GDM1 (cell line): ENCODE results near the gene CHRNA1.

Source experiments
- DNase-seq: peaks from one replicate; lab custom pipeline; 2025; lab: John Stamatoyannopoulos, UW

Gene CHRNA1

DNA sequence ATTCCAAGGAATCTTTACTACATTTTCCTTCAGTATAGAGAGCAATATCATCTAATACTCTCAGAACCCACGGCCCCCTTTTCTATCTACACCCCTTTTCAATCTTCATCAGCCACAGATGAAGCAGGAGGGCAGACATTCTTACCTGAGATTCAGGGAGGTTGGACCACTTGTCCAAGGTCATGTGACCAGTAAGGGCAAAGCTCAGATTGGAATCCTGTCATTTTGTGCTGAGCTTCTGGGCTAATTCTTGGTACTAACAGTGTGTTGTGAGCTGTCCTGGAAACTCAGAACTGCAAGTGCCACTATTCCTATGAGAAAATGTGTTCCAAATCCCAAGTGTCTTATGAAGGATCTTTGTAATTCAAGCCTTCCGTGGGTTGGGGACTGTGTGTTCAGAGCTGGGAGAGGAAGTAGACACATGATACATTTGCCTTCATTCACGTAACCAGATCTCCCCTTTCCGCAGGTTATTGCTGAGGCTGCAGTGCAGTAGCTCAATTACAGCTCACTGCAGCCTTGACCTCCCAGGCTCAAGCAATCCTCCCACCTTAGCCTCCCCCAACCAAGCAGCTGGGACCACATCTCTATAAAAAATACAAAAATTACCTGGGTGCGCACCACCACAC lies 3.3 kb downstream of the CHRNA1 start:
- no peak for DNase-seq

DNA sequence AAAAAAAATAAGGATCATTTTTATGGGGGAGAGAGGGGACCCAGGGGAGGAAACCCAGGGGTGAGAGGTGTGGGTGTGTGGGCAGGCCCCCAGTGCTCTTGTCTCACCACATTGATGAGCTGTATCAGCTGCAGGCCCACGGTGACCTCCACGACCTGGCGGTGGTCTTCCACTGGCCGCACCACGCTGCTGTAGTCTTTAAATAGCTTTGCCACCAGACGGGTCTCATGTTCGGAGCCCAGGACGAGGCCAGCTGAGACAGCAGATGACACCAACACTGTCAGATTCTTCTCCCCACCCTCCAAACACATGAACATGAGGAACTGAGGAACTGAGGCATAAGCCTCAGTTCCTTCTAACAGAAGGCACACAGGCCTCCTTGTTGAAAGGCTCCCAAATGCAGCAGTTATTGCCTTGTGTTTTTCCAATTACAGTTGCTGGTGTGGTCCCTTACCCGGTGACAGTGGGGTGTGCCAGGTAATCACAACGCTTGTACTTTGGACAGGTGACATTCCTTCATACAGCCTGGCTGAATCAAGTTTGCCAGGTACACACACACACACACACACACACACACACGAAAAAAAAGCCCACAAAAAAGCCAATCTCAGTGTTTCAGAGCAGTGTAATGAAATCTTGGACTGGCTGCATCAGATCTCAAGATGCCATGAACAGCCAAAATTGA lies 4.7 kb downstream of the CHRNA1 start:
- DNase-seq: no peak

DNA sequence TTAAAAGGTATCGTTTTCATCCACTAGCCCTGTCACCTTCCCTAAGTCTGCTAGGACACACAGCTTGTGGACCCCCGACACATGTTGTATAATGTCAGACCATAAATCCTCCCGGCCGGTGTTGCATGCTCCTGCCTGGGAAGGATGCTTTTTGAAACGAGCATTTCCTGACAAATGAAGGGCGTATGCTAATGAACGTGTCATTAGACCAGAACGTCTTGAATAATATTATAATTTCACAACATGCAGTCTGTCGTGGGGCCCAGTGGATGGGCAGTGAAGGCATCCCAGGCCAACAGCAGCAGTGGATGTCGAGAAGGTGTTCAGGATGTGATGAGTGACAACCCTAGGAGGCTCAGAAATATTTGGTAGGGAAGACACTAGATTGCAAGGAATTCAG lies 7.5 kb downstream of the CHRNA1 start:
- DNase-seq: no peak

DNA sequence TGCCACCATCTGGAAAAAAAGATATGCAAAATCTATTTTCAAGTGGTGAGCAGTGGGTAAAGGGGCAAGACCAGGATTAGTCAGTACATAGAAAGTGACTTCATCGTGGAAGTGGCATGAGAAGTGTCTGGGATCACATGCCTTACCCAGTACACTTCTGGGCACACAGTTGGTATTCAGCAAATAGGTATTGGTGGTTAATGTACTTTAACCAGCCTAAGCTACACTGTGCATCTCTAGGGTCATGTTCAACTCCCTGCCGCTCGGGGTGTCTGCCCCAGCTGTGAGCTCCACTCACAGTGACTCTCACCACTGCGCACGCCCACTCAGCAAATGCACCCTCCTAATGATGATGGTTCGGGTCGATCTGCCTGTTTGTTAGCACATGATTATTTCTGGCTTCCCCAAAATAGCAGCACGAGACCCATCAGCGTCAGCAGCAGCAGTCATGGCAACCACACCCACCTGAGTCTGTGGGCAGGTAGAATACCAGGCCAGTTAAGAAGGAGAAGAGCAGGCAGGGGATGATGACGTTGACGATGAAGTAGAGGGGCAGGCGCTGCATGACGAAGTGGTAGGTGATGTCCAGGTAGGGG lies 11.1 kb downstream of the CHRNA1 start:
- DNase-seq: no peak

DNA sequence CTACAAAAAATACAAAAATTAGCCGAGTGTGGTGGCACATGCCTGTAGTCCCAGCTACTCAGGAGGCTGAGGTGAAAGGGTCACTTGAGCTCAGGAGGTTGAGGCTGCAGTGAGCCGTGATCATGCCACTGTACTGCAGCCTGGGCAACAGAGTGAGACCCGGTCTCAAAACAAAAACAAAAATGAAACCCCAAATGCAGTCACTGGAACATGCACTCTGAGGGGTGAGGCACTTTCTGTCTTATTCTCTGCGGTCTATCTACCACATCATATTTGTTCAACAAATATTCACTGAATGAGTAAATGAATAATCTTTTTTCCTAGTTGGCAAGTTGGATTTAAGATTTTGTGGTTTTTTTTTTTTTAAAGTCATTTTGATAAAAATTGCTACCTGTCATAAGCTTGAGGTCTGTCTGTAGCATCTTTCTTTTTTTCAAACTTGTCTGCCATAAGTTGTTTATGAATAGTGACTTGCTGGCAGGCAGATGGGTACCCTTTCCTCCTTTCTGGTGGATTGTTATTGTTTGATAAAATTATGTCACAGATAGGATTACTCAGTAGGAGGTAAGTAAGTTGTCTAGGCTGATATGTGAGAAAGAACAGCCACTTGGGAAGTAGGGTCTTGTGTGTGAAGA lies 11.8 kb downstream of the CHRNA1 start:
- no peak for DNase-seq

- DNase-seq: no peak
Measured at GRCh38 chr2:174750923-174751441, 13.3 kb downstream of the CHRNA1 start.

- DNase-seq: no peak
Measured at GRCh38 chr2:174749793-174750192, 14.5 kb downstream of the CHRNA1 start.

DNA sequence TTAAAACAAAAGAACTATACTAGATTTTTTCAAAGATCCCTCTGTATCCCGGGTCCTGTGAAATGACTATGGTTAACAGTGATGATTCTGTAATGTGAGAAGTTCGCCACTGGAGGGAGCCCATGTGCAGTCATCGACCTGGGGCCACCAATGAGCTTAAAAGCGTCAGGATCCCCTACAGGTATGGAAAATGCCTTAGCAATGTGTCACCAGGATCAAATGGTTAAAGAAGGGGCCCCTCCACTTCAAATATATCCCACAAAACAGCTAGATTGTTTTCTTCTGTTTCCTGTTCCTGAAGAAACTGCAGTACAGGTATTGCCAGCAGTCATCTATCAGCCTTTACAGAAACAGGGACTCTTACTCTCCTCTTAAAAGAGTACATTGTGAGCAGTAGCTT lies 15.3 kb downstream of the CHRNA1 start:
- DNase-seq: peak; percentile 7

DNA sequence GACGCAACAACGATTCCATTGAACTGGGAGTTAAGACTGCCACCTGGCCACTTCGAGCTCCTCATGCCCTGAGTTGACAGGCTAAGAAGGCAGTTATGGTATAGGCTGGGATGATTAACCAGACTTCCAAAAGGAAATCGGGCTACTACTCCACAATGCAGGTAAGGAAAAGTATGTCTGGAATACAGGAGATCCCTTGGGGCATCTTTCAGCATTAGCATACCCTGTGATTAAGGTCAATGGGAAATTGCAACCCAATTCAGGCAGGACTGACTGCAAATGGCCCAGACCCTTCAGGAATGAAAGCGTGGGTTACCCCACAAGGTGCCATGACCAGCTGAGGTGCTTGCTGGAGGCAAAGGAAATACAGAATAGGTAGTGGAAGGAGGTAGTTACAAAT lies 19.1 kb downstream of the CHRNA1 start:
- no peak for DNase-seq

DNA sequence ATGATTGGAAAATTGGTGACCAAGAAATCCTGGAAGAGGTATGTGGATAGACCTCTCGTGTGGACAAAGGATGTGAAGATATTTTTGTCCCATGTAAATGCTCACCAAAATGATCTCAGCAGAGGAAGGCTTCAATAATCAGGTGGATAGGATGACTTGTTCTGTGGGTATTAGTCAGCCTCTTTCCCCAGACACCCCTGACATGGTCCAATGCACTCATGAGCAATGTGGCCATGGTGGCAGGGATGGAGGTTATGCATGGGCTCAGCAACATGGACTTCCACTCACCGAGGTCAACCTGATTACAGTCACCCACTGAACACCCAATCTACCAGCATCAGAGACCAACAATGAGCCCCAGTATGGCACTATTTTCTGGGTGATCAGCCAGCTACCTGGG lies 20.2 kb downstream of the CHRNA1 start:
- DNase-seq: no peak

DNA sequence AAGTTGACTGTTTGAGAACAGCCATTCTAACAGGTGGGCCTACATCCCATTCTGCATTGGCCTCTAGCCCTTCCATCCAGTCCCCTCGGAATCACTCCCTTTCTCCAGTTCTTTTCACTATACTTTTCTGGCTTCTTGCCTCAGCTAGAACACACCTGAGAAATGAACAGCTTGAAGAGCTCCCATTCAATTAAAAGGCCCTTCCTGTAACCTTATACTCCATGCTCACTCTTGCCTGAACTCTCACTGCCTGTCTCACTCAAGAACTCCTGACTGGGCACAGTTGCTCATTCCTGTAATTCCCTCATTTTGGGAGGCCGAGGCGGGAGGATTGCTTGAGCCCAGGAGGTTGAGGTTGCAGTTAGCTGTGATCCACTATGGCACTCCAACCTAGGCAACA lies 23.6 kb downstream of the CHRNA1 start:
- DNase-seq: no peak

GRCh38 chr2:174738841-174739240 lies 25.4 kb downstream of the CHRNA1 start:
- DNase-seq: no peak

- DNase-seq: no peak
Measured at GRCh38 chr2:174731546-174731945, 32.7 kb downstream of the CHRNA1 start.

GRCh38 chr2:174730698-174731018 lies 33.6 kb downstream of the CHRNA1 start:
- no peak for DNase-seq

- no peak for DNase-seq
Measured at GRCh38 chr2:174729797-174730697, 34.2 kb downstream of the CHRNA1 start.

DNA sequence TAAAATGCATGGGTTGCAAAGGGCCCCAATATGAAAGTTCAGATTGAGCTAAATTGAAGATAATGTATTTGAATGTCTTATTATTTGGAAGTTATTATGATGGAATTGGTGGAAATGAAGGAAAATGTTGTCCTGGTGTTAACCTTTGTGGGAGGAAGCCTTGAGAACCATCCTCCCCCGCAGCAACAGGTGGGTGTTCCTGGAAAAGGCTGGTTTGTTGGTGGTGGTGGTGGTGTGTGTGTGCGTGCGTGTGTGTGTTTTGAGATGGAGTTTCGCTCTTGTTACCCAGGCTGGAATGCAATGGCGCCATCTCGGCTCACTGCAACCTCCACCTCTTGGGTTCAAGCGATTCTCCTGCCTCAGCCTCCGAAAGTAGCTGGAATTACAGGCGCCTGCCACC lies 36.2 kb downstream of the CHRNA1 start:
- DNase-seq: no peak

GRCh38 chr2:174726212-174726611 lies 38.1 kb downstream of the CHRNA1 start:
- DNase-seq: no peak

DNA sequence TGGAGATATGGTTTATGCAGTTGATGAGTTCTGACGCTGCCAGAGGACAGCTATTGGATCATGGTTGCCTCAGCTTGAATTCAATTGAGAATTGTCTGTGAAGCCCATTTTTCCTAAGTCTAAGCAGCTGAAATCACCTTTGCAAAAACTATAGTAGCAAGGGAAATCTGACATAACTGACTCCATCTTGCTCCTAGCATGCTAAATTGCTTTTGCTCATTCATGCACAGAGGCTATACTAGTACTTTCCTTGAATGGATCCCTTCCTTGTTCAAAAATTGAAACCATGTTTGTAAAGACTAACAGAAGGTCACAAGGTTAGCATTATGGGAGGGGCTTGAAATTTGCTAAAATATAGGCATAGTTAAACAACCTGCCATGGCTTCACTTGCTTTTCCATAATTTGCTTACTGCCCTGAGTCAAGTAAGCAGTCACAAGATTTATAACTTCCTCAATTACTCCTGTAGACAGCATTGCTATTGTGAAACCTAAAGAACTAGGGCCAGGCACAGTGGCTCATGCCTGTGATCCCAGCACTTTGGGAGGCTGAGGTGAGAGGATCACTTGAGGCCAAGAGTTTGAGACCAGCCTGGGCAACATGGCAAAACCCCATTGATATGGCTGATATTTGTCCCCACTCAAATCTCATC lies 41.2 kb downstream of the CHRNA1 start:
- DNase-seq: no peak

DNA sequence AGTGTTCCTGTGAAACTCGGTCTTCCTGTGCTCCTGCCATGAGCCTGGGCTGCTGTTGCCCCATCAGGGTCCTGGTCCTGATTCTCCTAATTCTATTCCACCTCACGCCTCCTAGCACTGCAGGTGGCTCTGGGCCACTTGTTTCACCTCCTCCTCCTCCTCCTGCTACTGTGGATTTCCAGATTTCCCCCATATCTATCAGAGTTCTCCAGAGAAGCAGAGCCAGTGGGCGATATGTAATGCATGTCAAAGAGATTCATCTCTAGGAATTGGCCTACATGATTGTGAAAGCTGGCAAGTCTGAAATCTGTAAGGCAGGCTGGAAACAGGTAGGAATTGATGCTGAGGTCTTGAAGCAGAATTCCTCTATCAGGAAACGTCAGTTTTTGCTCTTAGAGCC lies 45.3 kb downstream of the CHRNA1 start:
- no peak for DNase-seq

DNA sequence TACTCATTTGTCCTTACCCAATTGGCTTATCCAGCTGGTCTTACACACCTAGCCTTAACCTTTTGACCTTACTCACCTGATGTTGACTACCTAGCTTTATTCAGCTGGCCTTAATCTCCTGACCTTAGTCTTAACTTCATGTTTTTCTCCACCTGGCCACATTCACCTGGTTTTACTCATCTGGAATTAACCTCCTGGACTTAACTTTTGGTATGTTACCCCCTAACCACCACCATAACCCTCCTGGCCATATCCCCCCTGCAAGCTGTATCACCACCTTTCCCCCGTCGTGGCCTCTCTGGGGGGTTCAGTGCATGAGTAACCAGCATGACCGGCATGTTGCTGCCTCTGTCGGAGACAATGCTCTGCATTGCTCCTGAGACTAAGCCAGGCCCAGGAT lies 45.7 kb downstream of the CHRNA1 start:
- DNase-seq: no peak

DNA sequence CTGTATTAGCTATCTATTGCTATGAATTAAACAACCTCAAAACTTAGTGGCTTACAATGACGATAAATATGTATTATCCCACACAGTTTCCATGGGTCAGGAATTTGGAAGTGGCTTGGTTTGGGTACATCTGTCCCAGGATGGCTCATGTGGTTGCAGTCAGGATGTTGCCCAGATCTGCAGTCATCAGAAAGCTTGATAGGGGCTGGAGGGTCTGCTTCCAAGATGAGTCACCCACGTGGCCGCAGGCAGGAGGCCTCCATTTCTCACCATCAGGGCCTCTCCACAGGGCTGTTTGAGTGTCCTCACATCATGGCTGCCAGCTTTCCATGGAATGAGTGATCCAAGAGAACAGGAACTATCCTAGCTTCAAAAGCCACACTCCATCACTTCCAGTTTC lies 46.4 kb downstream of the CHRNA1 start:
- DNase-seq: no peak

GRCh38 chr2:174717273-174717672 lies 47.0 kb downstream of the CHRNA1 start:
- no peak for DNase-seq
